ENCODE results near the gene ZFP30.

DNA sequence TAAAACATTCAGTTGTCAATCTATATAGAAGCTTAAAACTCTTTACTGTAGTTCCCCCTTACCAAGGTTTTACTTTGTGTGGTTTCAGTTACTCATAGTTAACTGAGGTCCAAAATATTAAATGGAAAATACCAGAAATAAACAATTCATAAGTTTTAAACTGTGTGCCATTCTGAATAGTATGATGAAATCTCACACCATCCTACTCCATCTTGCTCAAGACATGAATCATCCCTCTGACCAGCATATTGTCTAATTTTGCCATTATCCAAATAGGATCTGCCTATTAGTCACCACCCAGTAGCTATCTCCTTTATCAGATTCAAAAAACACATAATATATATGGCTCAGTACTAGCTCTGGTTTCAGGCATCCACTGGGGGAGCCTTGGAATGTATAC, 83.1 kb downstream of the ZFP30 start:
- no peak for TF ChIP-seq EZH2 (IDR thresholded peaks at IDR 0.05)
- TF ChIP-seq, protein P1, sequence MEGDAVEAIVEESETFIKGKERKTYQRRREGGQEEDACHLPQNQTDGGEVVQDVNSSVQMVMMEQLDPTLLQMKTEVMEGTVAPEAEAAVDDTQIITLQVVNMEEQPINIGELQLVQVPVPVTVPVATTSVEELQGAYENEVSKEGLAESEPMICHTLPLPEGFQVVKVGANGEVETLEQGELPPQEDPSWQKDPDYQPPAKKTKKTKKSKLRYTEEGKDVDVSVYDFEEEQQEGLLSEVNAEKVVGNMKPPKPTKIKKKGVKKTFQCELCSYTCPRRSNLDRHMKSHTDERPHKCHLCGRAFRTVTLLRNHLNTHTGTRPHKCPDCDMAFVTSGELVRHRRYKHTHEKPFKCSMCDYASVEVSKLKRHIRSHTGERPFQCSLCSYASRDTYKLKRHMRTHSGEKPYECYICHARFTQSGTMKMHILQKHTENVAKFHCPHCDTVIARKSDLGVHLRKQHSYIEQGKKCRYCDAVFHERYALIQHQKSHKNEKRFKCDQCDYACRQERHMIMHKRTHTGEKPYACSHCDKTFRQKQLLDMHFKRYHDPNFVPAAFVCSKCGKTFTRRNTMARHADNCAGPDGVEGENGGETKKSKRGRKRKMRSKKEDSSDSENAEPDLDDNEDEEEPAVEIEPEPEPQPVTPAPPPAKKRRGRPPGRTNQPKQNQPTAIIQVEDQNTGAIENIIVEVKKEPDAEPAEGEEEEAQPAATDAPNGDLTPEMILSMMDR (IDR thresholded peaks at IDR 0.05 in 2 of 3, conservative IDR thresholded peaks at IDR 0.05 in 1 of 3; ENCODE audit: borderline replicate concordance in 1 of 3, insufficient read depth in 1 of 3, low read depth in 2 of 3, low read length in 2 of 3): no peak
- no peak for TF ChIP-seq MAX (IDR thresholded peaks at IDR 0.05)
- no peak for TF ChIP-seq TCF7L2 (IDR thresholded peaks at IDR 0.05; ENCODE audit: borderline replicate concordance, extremely low read depth, insufficient read depth, insufficient read length)
- no peak for TF ChIP-seq RAD21 (IDR thresholded peaks at IDR 0.05; ENCODE audit: low read depth)

Data from HCT116 (cell line).